GM21526 (cell line): ENCODE results near the gene MYBPC3.

ENCODE experiments used
- ATAC-seq: cut with Tn5 transposase; IDR thresholded peaks from one replicate; pipeline ENCODE4 v1.9.1; 2021; ENCODE audit warnings: moderate library complexity; ENCODE audit not compliant: unreplicated experiment, low FRiP score

MYBPC3 gene

GRCh38 chr11:47352556-47352955, at the start of gene MYBPC3:
TSS of gene MYBPC3 (minus strand) at chr11:47352702. CDS start at chr11:47352647, 55 bp downstream.
- no peak for ATAC-seq

GRCh38 chr11:47400768-47401279, 48.3 kb upstream of the MYBPC3 start:
- ATAC-seq, result peak; percentile 54

GRCh38 chr11:47399860-47400767, 47.6 kb upstream of the MYBPC3 start:
- peak; percentile 36 for ATAC-seq

GRCh38 chr11:47398551-47398950, 46.0 kb upstream of the MYBPC3 start:
- no peak for ATAC-seq

GRCh38 chr11:47398011-47398410, 45.5 kb upstream of the MYBPC3 start:
- no peak for ATAC-seq

GRCh38 chr11:47396049-47396320, 43.5 kb upstream of the MYBPC3 start:
- no peak for ATAC-seq

GRCh38 chr11:47395223-47396048, 42.9 kb upstream of the MYBPC3 start:
- ATAC-seq, result no peak

GRCh38 chr11:47394322-47395222, 42.1 kb upstream of the MYBPC3 start:
- peak; percentile 41 for ATAC-seq

- ATAC-seq, result no peak
Measured at GRCh38 chr11:47394050-47394321, 41.5 kb upstream of the MYBPC3 start.

- ATAC-seq, result no peak
Measured at GRCh38 chr11:47393163-47394049, 40.9 kb upstream of the MYBPC3 start.

GRCh38 chr11:47392546-47393162, 40.2 kb upstream of the MYBPC3 start:
- no peak for ATAC-seq

GRCh38 chr11:47391711-47392432, 39.4 kb upstream of the MYBPC3 start:
- ATAC-seq, result no peak

- no peak for ATAC-seq
Measured at GRCh38 chr11:47391077-47391583, 38.6 kb upstream of the MYBPC3 start.

- no peak for ATAC-seq
Measured at GRCh38 chr11:47390422-47390760, 37.9 kb upstream of the MYBPC3 start.

- no peak for ATAC-seq
Measured at GRCh38 chr11:47389577-47390421, 37.3 kb upstream of the MYBPC3 start.

- no peak for ATAC-seq
Measured at GRCh38 chr11:47388697-47389576, 36.4 kb upstream of the MYBPC3 start.
